Measurements from ENCODE around the gene RELL2.

RELL2 gene

DNA sequence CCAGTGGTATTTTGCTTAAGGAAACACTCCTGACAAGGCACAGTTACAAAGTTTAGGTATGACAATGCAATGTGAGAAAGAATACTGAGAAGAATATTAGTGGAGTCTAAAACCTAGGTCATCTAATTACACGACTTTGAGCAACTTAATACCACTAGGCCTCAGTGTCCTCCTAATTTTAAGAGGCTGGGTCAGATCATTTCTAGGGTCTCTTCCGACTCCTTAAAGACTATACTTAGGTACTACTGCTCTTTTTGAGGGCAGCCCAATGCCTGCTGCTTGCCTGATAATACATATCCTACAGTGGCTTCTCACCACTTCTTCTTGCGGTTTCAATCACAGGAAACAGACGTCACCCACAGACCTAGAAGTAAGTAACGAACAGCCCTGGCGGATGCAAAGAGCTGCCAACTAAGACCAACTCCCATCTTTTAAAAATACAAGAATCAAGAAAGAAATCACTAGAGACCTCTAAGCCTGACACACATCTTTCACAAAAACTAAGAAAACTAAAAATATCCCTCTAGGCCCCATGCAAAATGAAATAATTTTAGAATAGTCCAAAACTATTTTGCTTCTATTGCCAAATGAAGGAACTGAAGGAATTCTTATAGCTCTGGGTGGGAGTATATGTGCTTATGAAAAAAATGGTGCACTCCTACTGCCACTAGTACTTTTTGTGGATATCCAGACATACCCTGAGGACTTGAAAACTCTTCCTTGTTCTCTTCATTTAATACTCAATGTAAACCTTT is 31.1 kb upstream of the RELL2 start:
- TF ChIP-seq, protein P1, sequence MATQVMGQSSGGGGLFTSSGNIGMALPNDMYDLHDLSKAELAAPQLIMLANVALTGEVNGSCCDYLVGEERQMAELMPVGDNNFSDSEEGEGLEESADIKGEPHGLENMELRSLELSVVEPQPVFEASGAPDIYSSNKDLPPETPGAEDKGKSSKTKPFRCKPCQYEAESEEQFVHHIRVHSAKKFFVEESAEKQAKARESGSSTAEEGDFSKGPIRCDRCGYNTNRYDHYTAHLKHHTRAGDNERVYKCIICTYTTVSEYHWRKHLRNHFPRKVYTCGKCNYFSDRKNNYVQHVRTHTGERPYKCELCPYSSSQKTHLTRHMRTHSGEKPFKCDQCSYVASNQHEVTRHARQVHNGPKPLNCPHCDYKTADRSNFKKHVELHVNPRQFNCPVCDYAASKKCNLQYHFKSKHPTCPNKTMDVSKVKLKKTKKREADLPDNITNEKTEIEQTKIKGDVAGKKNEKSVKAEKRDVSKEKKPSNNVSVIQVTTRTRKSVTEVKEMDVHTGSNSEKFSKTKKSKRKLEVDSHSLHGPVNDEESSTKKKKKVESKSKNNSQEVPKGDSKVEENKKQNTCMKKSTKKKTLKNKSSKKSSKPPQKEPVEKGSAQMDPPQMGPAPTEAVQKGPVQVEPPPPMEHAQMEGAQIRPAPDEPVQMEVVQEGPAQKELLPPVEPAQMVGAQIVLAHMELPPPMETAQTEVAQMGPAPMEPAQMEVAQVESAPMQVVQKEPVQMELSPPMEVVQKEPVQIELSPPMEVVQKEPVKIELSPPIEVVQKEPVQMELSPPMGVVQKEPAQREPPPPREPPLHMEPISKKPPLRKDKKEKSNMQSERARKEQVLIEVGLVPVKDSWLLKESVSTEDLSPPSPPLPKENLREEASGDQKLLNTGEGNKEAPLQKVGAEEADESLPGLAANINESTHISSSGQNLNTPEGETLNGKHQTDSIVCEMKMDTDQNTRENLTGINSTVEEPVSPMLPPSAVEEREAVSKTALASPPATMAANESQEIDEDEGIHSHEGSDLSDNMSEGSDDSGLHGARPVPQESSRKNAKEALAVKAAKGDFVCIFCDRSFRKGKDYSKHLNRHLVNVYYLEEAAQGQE (IDR thresholded peaks at IDR 0.05; ENCODE audit: insufficient read depth in 1 of 2, low read depth in 2 of 2, low read length in 2 of 2): no peak
- TF ChIP-seq TAF1 (IDR thresholded peaks at IDR 0.05; ENCODE audit: borderline replicate concordance, insufficient read depth, low read length): no peak
- TF ChIP-seq POLR2AphosphoS5 (IDR thresholded peaks at IDR 0.05; ENCODE audit: low read depth, low read length): no peak
- no peak for TF ChIP-seq FOXP2 (optimal IDR thresholded peaks at IDR 0.05; ENCODE audit: borderline replicate concordance, extremely low read depth, extremely low read length, insufficient read depth)
- TF ChIP-seq SIN3A (IDR thresholded peaks at IDR 0.05; ENCODE audit: borderline replicate concordance, insufficient read depth, low read length): no peak

DNA sequence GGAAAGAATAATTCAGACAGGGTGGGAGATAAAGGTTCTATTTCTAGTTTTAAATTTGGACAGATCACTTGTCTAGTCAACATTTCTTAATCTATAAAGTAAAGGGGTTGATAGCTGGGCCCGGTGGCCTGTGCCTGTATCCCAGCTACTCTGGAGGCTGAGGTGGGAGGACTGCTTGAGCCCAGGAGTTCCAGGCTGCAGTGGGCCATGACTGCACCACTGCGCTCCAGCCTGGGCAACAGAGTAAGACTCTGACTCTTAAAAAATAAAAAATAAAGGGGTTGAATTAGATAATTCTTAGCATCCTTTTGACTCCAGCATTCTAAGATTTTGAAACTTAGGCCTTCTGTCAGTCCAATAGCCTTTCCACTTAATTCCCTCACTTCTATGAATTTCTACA is 28.8 kb upstream of the RELL2 start:
- no peak for TF ChIP-seq TAF1 (IDR thresholded peaks at IDR 0.05; ENCODE audit: borderline replicate concordance, insufficient read depth, low read length)
- TF ChIP-seq, protein P1 (IDR thresholded peaks at IDR 0.05; ENCODE audit: insufficient read depth in 1 of 2, low read depth in 2 of 2, low read length in 2 of 2): no peak
- no peak for TF ChIP-seq SIN3A (IDR thresholded peaks at IDR 0.05; ENCODE audit: borderline replicate concordance, insufficient read depth, low read length)
- no peak for TF ChIP-seq POLR2AphosphoS5 (IDR thresholded peaks at IDR 0.05; ENCODE audit: low read depth, low read length)
- TF ChIP-seq FOXP2 (optimal IDR thresholded peaks at IDR 0.05; ENCODE audit: borderline replicate concordance, extremely low read depth, extremely low read length, insufficient read depth): no peak

DNA sequence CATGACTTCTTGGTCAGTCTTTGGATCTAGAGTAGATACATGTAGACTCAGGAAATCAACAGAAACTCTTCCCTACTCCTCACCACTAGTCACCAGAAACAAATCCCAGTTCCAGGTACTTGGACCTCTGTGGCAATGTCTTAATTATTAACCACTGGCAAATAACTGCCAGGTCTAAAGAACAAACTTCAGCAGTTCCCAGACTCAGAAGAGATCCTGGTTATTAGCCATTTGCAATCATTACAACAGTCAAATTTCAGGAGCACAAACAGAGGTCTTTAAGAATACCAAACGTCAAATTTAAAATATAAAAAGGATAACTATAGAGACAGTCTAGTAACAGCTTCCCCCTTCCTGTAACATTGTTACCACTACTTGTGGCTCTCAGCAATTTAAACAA is 28.2 kb upstream of the RELL2 start:
- TF ChIP-seq SIN3A (IDR thresholded peaks at IDR 0.05; ENCODE audit: borderline replicate concordance, insufficient read depth, low read length) (no peak), FOXP2 (optimal IDR thresholded peaks at IDR 0.05; ENCODE audit: borderline replicate concordance, extremely low read depth, extremely low read length, insufficient read depth) (no peak), POLR2AphosphoS5 (IDR thresholded peaks at IDR 0.05; ENCODE audit: low read depth, low read length) (no peak), TAF1 (IDR thresholded peaks at IDR 0.05; ENCODE audit: borderline replicate concordance, insufficient read depth, low read length) (no peak)
- TF ChIP-seq, protein P1 (IDR thresholded peaks at IDR 0.05; ENCODE audit: insufficient read depth in 1 of 2, low read depth in 2 of 2, low read length in 2 of 2): no peak

DNA sequence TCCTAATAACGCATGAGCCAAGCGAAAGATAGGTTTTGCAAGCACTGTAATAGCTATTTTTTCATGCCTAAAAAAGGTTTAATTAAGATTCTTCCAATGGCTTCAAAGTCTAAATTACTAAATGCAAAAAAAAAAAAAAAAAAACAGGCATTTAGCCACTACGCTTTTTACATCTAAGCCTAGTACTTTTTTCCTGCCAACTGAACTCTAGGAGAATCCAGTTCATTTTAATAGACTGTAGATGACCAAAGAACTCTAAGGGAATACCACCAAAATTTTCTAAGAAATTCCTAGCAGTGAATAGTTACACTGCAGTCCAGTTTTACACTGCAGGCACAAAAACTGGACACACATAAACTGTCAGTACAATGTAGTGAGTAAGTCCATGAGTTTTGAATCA is 27.8 kb upstream of the RELL2 start:
- TF ChIP-seq, protein P1 (IDR thresholded peaks at IDR 0.05; ENCODE audit: insufficient read depth in 1 of 2, low read depth in 2 of 2, low read length in 2 of 2): no peak
- TF ChIP-seq SIN3A (IDR thresholded peaks at IDR 0.05; ENCODE audit: borderline replicate concordance, insufficient read depth, low read length): no peak
- no peak for TF ChIP-seq TAF1 (IDR thresholded peaks at IDR 0.05; ENCODE audit: borderline replicate concordance, insufficient read depth, low read length)

Measured in PFSK-1 (cell line).